Measurements from ENCODE around the gene DNAH10. TPM values are rescaled to one million over a fixed set of nuclear protein-coding genes. Genes with fewer than 3 reads are reported as not detected.
A peak's percentile ranks its signal among the peaks of the same experiment; 100 is the strongest.

Gene DNAH10
- total and polyA plus RNA-seq, 2 of the 13 experiments (the other 11 are each of a cell fraction or from before 2014, with no cell fraction given): 0.01 to 0.02 TPM

DNA sequence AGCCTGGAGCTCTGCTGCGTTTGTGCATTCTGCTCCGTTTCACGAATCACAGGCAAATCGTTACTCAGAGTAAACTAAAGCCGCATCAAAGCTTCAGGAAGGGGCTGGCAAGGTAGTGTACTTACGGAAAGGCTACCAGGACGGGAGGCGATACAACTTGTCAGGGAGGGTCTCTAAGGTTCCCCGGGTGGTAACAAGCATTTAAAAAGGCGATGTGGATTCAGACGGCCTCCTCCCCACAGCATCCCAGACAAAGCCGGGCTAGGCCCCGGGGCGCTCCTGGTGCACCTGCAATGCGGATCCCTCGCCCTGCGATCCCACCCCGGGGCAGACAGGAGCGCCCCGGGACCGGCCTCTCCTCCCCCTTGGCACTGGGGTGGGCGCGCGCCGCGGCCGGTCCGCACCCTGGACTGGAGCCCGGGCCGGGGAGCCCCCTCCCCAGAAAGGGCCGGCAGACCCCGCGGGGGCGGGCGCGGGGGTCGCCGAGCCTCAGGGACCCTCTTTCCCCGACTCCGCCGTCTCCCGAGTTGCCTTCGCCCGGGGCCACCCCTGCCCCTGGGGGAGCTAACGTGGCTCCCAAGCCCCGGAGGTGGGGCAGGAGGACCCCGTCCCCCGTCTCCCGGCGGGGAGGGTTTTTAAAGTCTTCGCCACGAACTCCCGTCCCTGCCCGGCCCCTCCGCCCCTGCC lies 209.8 kb downstream of the DNAH10 start (continued):
- TF ChIP-seq, protein P1, sequence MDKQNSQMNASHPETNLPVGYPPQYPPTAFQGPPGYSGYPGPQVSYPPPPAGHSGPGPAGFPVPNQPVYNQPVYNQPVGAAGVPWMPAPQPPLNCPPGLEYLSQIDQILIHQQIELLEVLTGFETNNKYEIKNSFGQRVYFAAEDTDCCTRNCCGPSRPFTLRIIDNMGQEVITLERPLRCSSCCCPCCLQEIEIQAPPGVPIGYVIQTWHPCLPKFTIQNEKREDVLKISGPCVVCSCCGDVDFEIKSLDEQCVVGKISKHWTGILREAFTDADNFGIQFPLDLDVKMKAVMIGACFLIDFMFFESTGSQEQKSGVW (CRISPR knock-in tag; IDR thresholded peaks at IDR 0.05; ENCODE audit: borderline replicate concordance): no peak
- TF ChIP-seq, protein P2, sequence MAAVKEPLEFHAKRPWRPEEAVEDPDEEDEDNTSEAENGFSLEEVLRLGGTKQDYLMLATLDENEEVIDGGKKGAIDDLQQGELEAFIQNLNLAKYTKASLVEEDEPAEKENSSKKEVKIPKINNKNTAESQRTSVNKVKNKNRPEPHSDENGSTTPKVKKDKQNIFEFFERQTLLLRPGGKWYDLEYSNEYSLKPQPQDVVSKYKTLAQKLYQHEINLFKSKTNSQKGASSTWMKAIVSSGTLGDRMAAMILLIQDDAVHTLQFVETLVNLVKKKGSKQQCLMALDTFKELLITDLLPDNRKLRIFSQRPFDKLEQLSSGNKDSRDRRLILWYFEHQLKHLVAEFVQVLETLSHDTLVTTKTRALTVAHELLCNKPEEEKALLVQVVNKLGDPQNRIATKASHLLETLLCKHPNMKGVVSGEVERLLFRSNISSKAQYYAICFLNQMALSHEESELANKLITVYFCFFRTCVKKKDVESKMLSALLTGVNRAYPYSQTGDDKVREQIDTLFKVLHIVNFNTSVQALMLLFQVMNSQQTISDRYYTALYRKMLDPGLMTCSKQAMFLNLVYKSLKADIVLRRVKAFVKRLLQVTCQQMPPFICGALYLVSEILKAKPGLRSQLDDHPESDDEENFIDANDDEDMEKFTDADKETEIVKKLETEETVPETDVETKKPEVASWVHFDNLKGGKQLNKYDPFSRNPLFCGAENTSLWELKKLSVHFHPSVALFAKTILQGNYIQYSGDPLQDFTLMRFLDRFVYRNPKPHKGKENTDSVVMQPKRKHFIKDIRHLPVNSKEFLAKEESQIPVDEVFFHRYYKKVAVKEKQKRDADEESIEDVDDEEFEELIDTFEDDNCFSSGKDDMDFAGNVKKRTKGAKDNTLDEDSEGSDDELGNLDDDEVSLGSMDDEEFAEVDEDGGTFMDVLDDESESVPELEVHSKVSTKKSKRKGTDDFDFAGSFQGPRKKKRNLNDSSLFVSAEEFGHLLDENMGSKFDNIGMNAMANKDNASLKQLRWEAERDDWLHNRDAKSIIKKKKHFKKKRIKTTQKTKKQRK (IDR thresholded peaks at IDR 0.05; ENCODE audit: low read length): no peak
- TF ChIP-seq, protein P3, sequence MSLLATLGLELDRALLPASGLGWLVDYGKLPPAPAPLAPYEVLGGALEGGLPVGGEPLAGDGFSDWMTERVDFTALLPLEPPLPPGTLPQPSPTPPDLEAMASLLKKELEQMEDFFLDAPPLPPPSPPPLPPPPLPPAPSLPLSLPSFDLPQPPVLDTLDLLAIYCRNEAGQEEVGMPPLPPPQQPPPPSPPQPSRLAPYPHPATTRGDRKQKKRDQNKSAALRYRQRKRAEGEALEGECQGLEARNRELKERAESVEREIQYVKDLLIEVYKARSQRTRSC (CRISPR knock-in tag; IDR thresholded peaks at IDR 0.05; ENCODE audit: low read depth): no peak
- TF ChIP-seq ELF3 (CRISPR knock-in tag; IDR thresholded peaks at IDR 0.05) (0 out of 2 replicates have a peak, but pooled peaks have one; percentile 12), CREM (IDR thresholded peaks at IDR 0.05) (no peak), CREM (CRISPR knock-in tag; IDR thresholded peaks at IDR 0.05) (no peak), SNAPC2 (CRISPR knock-in tag; IDR thresholded peaks at IDR 0.05) (no peak), RBFOX2 (IDR thresholded peaks at IDR 0.05; ENCODE audit: low read depth, low read length) (peak; percentile 43; the same call in 1 of the 2 replicates), ZNF432 (CRISPR knock-in tag; IDR thresholded peaks at IDR 0.05; ENCODE audit: borderline replicate concordance) (no peak), ZNF30 (CRISPR knock-in tag; IDR thresholded peaks at IDR 0.05) (no peak), ZNF121 (CRISPR knock-in tag; IDR thresholded peaks at IDR 0.05) (no peak), ZNF567 (CRISPR knock-in tag; IDR thresholded peaks at IDR 0.05; ENCODE audit: borderline replicate concordance) (no peak)
- TF ChIP-seq, protein P4, sequence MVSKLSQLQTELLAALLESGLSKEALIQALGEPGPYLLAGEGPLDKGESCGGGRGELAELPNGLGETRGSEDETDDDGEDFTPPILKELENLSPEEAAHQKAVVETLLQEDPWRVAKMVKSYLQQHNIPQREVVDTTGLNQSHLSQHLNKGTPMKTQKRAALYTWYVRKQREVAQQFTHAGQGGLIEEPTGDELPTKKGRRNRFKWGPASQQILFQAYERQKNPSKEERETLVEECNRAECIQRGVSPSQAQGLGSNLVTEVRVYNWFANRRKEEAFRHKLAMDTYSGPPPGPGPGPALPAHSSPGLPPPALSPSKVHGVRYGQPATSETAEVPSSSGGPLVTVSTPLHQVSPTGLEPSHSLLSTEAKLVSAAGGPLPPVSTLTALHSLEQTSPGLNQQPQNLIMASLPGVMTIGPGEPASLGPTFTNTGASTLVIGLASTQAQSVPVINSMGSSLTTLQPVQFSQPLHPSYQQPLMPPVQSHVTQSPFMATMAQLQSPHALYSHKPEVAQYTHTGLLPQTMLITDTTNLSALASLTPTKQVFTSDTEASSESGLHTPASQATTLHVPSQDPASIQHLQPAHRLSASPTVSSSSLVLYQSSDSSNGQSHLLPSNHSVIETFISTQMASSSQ (IDR thresholded peaks at IDR 0.05; ENCODE audit: low read depth): no peak
- TF ChIP-seq, protein P4 (CRISPR knock-in tag; IDR thresholded peaks at IDR 0.05; ENCODE audit: borderline replicate concordance): no peak
- TF ChIP-seq, protein P5, sequence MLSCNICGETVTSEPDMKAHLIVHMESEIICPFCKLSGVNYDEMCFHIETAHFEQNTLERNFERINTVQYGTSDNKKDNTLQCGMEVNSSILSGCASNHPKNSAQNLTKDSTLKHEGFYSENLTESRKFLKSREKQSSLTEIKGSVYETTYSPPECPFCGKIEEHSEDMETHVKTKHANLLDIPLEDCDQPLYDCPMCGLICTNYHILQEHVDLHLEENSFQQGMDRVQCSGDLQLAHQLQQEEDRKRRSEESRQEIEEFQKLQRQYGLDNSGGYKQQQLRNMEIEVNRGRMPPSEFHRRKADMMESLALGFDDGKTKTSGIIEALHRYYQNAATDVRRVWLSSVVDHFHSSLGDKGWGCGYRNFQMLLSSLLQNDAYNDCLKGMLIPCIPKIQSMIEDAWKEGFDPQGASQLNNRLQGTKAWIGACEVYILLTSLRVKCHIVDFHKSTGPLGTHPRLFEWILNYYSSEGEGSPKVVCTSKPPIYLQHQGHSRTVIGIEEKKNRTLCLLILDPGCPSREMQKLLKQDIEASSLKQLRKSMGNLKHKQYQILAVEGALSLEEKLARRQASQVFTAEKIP (CRISPR knock-in tag; IDR thresholded peaks at IDR 0.05; ENCODE audit: borderline replicate concordance): no peak
- TF ChIP-seq, protein P6, sequence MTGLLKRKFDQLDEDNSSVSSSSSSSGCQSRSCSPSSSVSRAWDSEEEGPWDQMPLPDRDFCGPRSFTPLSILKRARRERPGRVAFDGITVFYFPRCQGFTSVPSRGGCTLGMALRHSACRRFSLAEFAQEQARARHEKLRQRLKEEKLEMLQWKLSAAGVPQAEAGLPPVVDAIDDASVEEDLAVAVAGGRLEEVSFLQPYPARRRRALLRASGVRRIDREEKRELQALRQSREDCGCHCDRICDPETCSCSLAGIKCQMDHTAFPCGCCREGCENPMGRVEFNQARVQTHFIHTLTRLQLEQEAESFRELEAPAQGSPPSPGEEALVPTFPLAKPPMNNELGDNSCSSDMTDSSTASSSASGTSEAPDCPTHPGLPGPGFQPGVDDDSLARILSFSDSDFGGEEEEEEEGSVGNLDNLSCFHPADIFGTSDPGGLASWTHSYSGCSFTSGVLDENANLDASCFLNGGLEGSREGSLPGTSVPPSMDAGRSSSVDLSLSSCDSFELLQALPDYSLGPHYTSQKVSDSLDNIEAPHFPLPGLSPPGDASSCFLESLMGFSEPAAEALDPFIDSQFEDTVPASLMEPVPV (CRISPR knock-in tag; IDR thresholded peaks at IDR 0.05): no peak
